Heart left ventricle (tissue), 16 donors: ENCODE results near the gene PFKP. TPM values are rescaled to one million over a fixed set of nuclear protein-coding genes. Genes with fewer than 3 reads are reported as not detected.
"Not testable (repeated sequence)": the region's sequence is repeated elsewhere in the genome, so short reads cannot be mapped to it uniquely, and the experiment has no call there.

ENCODE experiments used
- ATAC-seq, 4 donors: fragments of 200-7000 bp; cut with Tn5 transposase; one replicate each; pipeline ENCODE4 v1.9.1; 2020 to 2022; ENCODE audit warnings: moderate library complexity in 4 of 4, mild to moderate bottlenecking in 3 of 4, moderate number of reproducible peaks in 1 of 4
- DNase-seq, 5 donors: peaks; one replicate each; pipeline ENCODE4 v3.0.0-alpha.2; 2020
- H3K27ac ChIP-seq, 12 donors: fragments of 200-600 bp; sonication (generic) in 4 of 12; one replicate each; pipeline versions ENCODE4 v1.5.0 to v1.8.0; 2016 to 2022; ENCODE audit warnings: mild to moderate bottlenecking in 2 of 12
- H3K27me3 ChIP-seq, 9 donors: fragments of 200-600 bp; sonication (generic) in 2 of 9; one replicate each; pipeline versions ENCODE4 v1.5.1 to v1.8.0; 2016 to 2022; ENCODE audit warnings: mild to moderate bottlenecking in 3 of 9
- H3K36me3 ChIP-seq, 9 donors: fragments of 200-600 bp; sonication (generic) in 2 of 9; one replicate each; pipeline versions ENCODE4 v1.5.0 to v1.8.0; 2018 to 2022; ENCODE audit warnings: mild to moderate bottlenecking in 2 of 9
- H3K4me1 ChIP-seq, 12 donors: fragments of 200-600 bp; sonication (generic) in 4 of 12; one replicate each; pipeline versions ENCODE4 v1.5.0 to v1.8.0; 2016 to 2022; ENCODE audit warnings: mild to moderate bottlenecking in 3 of 12
- H3K4me3 ChIP-seq, 12 donors: fragments of 200-600 bp; sonication (generic) in 4 of 12; one replicate each; pipeline versions ENCODE4 v1.5.0 to v1.8.0; 2017 to 2022; ENCODE audit warnings: mild to moderate bottlenecking in 9 of 12, moderate library complexity in 4 of 12
- H3K9me3 ChIP-seq, 12 donors: fragments of 200-600 bp; sonication (generic) in 4 of 12; one replicate each; pipeline versions ENCODE4 v1.5.0 to v1.8.0; 2016 to 2022; ENCODE audit warnings: mild to moderate bottlenecking in 1 of 12
- CTCF ChIP-seq, 12 donors: fragments of 200-600 bp; sonication (generic) in 4 of 12; IDR thresholded peaks; one replicate each; pipeline versions ENCODE4 v1.5.0 to v1.8.0; 2018 to 2022; ENCODE audit warnings: antibody characterized with exemption in 12 of 12, mild to moderate bottlenecking in 5 of 12
- POLR2A ChIP-seq, 2 donors: fragments of 450-650 bp; IDR thresholded peaks; one replicate each; pipeline ENCODE4 v1.6.1; 2017; ENCODE audit warnings: antibody characterized with exemption in 2 of 2, mild to moderate bottlenecking in 2 of 2, moderate library complexity in 2 of 2
- WGBS, 4 donors: extraction: QIAGEN DNeasy Blood & Tissue Kit in 2 of 4; methylation state at CpG; one replicate each; pipeline versions ENCODE4 v1.1.5 to v1.1.7; 2013 to 2018; 5-methylcytosine and 5-hydroxymethylcytosine counted together
- intact Hi-C, 10 donors: fragments of 100-400 bp; cut with DNase I; formaldehyde crosslinking; loops; one replicate each; pipeline versions ENCODE4 v1.11.1 to v1.14.2; 2022
- polyA plus RNA-seq, 2 donors: library from polyadenylated mRNA; stranded (reverse); fragments of 200-250 nt; gene quantifications; one replicate each; pipeline ENCODE4 v1.2.3, GENCODE V29; 2013
- total RNA-seq, 9 donors: library from RNA; depleted of rRNA in 2 of 9; stranded (reverse); fragments of >200 nt in 2 of 9; fragmentation: NEBNext Ultra II Directional in 3 of 9; extraction: Animal tissue kit (Norgen Biotek cat#: 25700) in 3 of 9; gene quantifications; one replicate each; pipeline versions ENCODE4 v1.1.0 to v1.2.4, GENCODE V29; 2016 to 2023
- donor health status: ischemic (EF 13 %, LVEDD 7.1; RV severe dilation, severe dysfunction).
- donor health status: healthy with polysubstance abuse.
- donor health status: DM: no; HTN: yes; CAD: no.
- donor health status: DM: no; HTN: no; CAD: no.
- donor health status: ischemic (EF 25% LVEDD 6.9; RV normal size, moderate dysfunction).
- donor health status: ischemic (EF 25% LVEDD 5.7; RV mildly dilated, moderate dysfunction).
- donor health status: healthy.
- donor health status: DM: yes; HTN: yes; CAD: no.
- donor health status: ischemic (EF 35%, LVEDD 5.7; RV mildly dilated, moderate dysfunction).
- donor health status: nonischemic (EF 11% LVEDD 7.7; RV severe dilation, severe dysfunction).
- donor health status: DM: yes; HTN: yes; CAD: no.
- donor health status: PGD.
- donor health status: ischemic (EF 29% LVEDD 5.4; RV normal size, mild dysfunction).
- donor health status: nonischemic (EF 23%, LVEDD 6.1; RV moderate dilation, normal function).

PFKP gene
- total and polyA plus RNA-seq, 11 donors, result 68.0 to 318 (median 183) TPM

- Histone ChIP-seq H3K4me1 (peaks cover 0 to 55% (median 19%) of the 10 kb centered on the region in 12 donors), H3K27me3 (no peaks in the 10 kb centered on the region), H3K27ac (peak overlapping the region in 2 of 12 donors; percentile 1 to 71), H3K9me3 (no peaks in the 10 kb centered on the region), H3K4me3 (no peak overlapping the region), H3K36me3 (peaks cover 0 to 79% (median 45%) of the 10 kb centered on the region in 9 donors)
- peak in 1 of 5 donors; percentile 26 for DNase-seq
- ATAC-seq, result no peak
- intact Hi-C loops, result loop anchor here in 1 of 10 donors (5.0 kb wide), 1 partner anchor 39 kb away; the partner anchor contains the start of gene PFKP
- 74 to 86% (median 79%) methylated on average over 13 to 17 of the region's 20 CpGs for WGBS, 4 donors
- TF ChIP-seq POLR2A (IDR thresholded peaks at IDR 0.05) (no peak), CTCF (IDR thresholded peaks at IDR 0.05) (no peak)
Measured at GRCh38 chr10:3105905-3106304, 38.6 kb downstream of the PFKP start.

GRCh38 chr10:3106328-3106727, 39.0 kb downstream of the PFKP start:
- WGBS, 4 donors, result 61 to 98% (median 88%) methylated on average over 2 to 6 of the region's 10 CpGs
- intact Hi-C loops, result loop anchor here in 1 of 10 donors (5.0 kb wide), 1 partner anchor 39 kb away; the partner anchor contains the start of gene PFKP
- DNase-seq, H3K4me3 ChIP-seq, H3K27me3 ChIP-seq, ATAC-seq, H3K9me3 ChIP-seq: not testable (repeated sequence)
- Histone ChIP-seq H3K36me3 (peaks cover 0 to 79% (median 45%) of the 10 kb centered on the region in 9 donors), H3K4me1 (peaks cover 0 to 59% (median 21%) of the 10 kb centered on the region in 12 donors), H3K27ac (peak overlapping the region in 1 of 12 donors; percentile 40)

GRCh38 chr10:3106928-3107425, 39.6 kb downstream of the PFKP start:
- Histone ChIP-seq H3K4me3 (no peak overlapping the region), H3K27ac (peak overlapping the region; percentile 57 to 91 (median 78)), H3K4me1 (peaks cover 0 to 65% (median 25%) of the 10 kb centered on the region in 12 donors), H3K27me3 (no peaks in the 10 kb centered on the region), H3K9me3 (no peaks in the 10 kb centered on the region), H3K36me3 (peaks cover 0 to 80% (median 43%) of the 10 kb centered on the region in 9 donors)
- TF ChIP-seq CTCF (IDR thresholded peaks at IDR 0.05) (no peak), POLR2A (IDR thresholded peaks at IDR 0.05) (no peak)
- intact Hi-C loops, result loop anchor here in 1 of 10 donors (5.0 kb wide), 1 partner anchor 40 kb away; the partner anchor contains the start of gene PFKP
- WGBS, 4 donors, result 45 to 68% (median 64%) methylated on average over 4 to 5 of the region's 5 CpGs
- ATAC-seq (no peak), DNase-seq (peak in 1 of 5 donors; percentile 27)

- peaks cover 0 to 84% (median 46%) of the 10 kb centered on the region in 9 donors for H3K36me3 ChIP-seq
- 47 to 65% (median 62%) methylated on average over 22 of the region's 22 CpGs for WGBS, 4 donors
- H3K27me3 ChIP-seq, result no peaks in the 10 kb centered on the region
- intact Hi-C loops, result loop anchor here in 1 of 10 donors (5.0 kb wide), 1 partner anchor 40 kb away; the partner anchor contains the start of gene PFKP
- H3K4me3 ChIP-seq, result peak overlapping the region in 1 of 12 donors; percentile 6
- peaks cover 0 to 66% (median 25%) of the 10 kb centered on the region in 12 donors for H3K4me1 ChIP-seq
- ATAC-seq (peak; percentile 85 to 93 (median 91)), DNase-seq (peak; percentile 76 to 93 (median 81))
- peak in 1 of 2 donors; percentile 21 for TF ChIP-seq POLR2A (IDR thresholded peaks at IDR 0.05)
- TF ChIP-seq CTCF (IDR thresholded peaks at IDR 0.05), result no peak
- H3K27ac ChIP-seq, result peak overlapping the region; percentile 59 to 91 (median 78)
- H3K9me3 ChIP-seq, result no peaks in the 10 kb centered on the region
Measured at GRCh38 chr10:3107426-3107961, 40.1 kb downstream of the PFKP start.
